ENCODE measurements around the gene SMCO3.
A peak's percentile ranks its signal among the peaks of the same experiment; 100 is the strongest.

Gene SMCO3

GRCh38 chr12:14814014-14814413, at the start of gene SMCO3:
Gene SMCO3, minus strand, starts transcription at chr12:14814182. Its CDS starts 7,502 bp downstream, at chr12:14806680.
- H3K4me3 Mint-ChIP-seq: no peak within 1 kb of the TSS
- peaks cover 19% of the 10 kb centered on the region for H3K4me1 Mint-ChIP-seq
- no peak for DNase-seq
- H3K27ac Mint-ChIP-seq: no peak within 1 kb of the TSS
- H3K9me3 Mint-ChIP-seq: no peaks in the 10 kb centered on the region
- CTCF ChIA-PET: interaction anchor here (1.2 kb wide), 1 partner anchor 45 kb away, joined by 3 read pairs; no protein-coding TSS in a partner anchor
- H3K36me3 Mint-ChIP-seq: no peaks in the 10 kb centered on the region
- peaks cover 3% of the 10 kb centered on the region for H3K27me3 Mint-ChIP-seq

GRCh38 chr12:14860490-14860889, 46.5 kb upstream of the SMCO3 start:
- H3K27me3 Mint-ChIP-seq: no peaks in the 10 kb centered on the region
- no peaks in the 10 kb centered on the region for H3K4me1 Mint-ChIP-seq
- no peak overlapping the region for H3K27ac Mint-ChIP-seq
- CTCF ChIA-PET: no interaction called here
- H3K9me3 Mint-ChIP-seq: peaks cover 19% of the 10 kb centered on the region
- peaks cover 3% of the 10 kb centered on the region for H3K36me3 Mint-ChIP-seq
- no peak for DNase-seq
- no peak overlapping the region for H3K4me3 Mint-ChIP-seq

GRCh38 chr12:14858513-14858912, 44.5 kb upstream of the SMCO3 start:
- peaks cover 19% of the 10 kb centered on the region for H3K9me3 Mint-ChIP-seq
- DNase-seq: no peak
- peaks cover 3% of the 10 kb centered on the region for H3K36me3 Mint-ChIP-seq
- H3K27ac Mint-ChIP-seq: no peak overlapping the region
- no peaks in the 10 kb centered on the region for H3K27me3 Mint-ChIP-seq
- H3K4me1 Mint-ChIP-seq: no peaks in the 10 kb centered on the region
- CTCF ChIA-PET: no interaction called here
- H3K4me3 Mint-ChIP-seq: no peak overlapping the region

GRCh38 chr12:14854586-14855183, 40.7 kb upstream of the SMCO3 start:
- CTCF ChIA-PET: no interaction called here
- H3K27me3 Mint-ChIP-seq: no peaks in the 10 kb centered on the region
- no peaks in the 10 kb centered on the region for H3K36me3 Mint-ChIP-seq
- H3K4me3 Mint-ChIP-seq: no peak overlapping the region
- H3K27ac Mint-ChIP-seq: no peak overlapping the region
- DNase-seq: no peak
- H3K4me1 Mint-ChIP-seq: no peaks in the 10 kb centered on the region
- peaks cover 6% of the 10 kb centered on the region for H3K9me3 Mint-ChIP-seq

- Mint-ChIP-seq H3K9me3 (no peaks in the 10 kb centered on the region), H3K4me1 (no peaks in the 10 kb centered on the region), H3K27me3 (no peaks in the 10 kb centered on the region), H3K4me3 (no peak overlapping the region), H3K27ac (no peak overlapping the region), H3K36me3 (no peaks in the 10 kb centered on the region)
- DNase-seq: no peak
- CTCF ChIA-PET: interaction anchor here (1.4 kb wide), 1 partner anchor 16 kb away, joined by 3 read pairs; no protein-coding TSS in a partner anchor
These were observed 40.0 kb upstream of the SMCO3 start for GRCh38 chr12:14853961-14854360.

- Mint-ChIP-seq H3K27me3 (no peaks in the 10 kb centered on the region), H3K9me3 (no peaks in the 10 kb centered on the region), H3K4me1 (no peaks in the 10 kb centered on the region), H3K4me3 (no peak overlapping the region), H3K36me3 (no peaks in the 10 kb centered on the region), H3K27ac (no peak overlapping the region)
- no peak for DNase-seq
- CTCF ChIA-PET: interaction anchor here (1.0 to 11.1 kb wide), 4 partner anchors 15 to 158 kb away, joined by 3 to 106 read pairs (median 4); no protein-coding TSS in a partner anchor
These were observed 38.9 kb upstream of the SMCO3 start for GRCh38 chr12:14852880-14853279.

- no peaks in the 10 kb centered on the region for H3K36me3 Mint-ChIP-seq
- no peaks in the 10 kb centered on the region for H3K9me3 Mint-ChIP-seq
- CTCF ChIA-PET: interaction anchor here (11.1 kb wide), 1 partner anchor 143 kb away, joined by 106 read pairs; no protein-coding TSS in a partner anchor
- H3K4me1 Mint-ChIP-seq: no peaks in the 10 kb centered on the region
- no peak for DNase-seq
- H3K4me3 Mint-ChIP-seq: no peak overlapping the region
- H3K27ac Mint-ChIP-seq: no peak overlapping the region
- H3K27me3 Mint-ChIP-seq: no peaks in the 10 kb centered on the region
These were observed 37.1 kb upstream of the SMCO3 start for GRCh38 chr12:14850929-14851663.

GRCh38 chr12:14849661-14850060, 35.7 kb upstream of the SMCO3 start:
- CTCF ChIA-PET: interaction anchor here (11.1 kb wide), 1 partner anchor 144 kb away, joined by 106 read pairs; no protein-coding TSS in a partner anchor
- H3K4me3 Mint-ChIP-seq: no peak overlapping the region
- no peaks in the 10 kb centered on the region for H3K9me3 Mint-ChIP-seq
- H3K27me3 Mint-ChIP-seq: no peaks in the 10 kb centered on the region
- H3K27ac Mint-ChIP-seq: no peak overlapping the region
- H3K4me1 Mint-ChIP-seq: peaks cover 2% of the 10 kb centered on the region
- no peak for DNase-seq
- H3K36me3 Mint-ChIP-seq: no peaks in the 10 kb centered on the region

GRCh38 chr12:14846876-14847580, 33.0 kb upstream of the SMCO3 start:
- H3K4me1 Mint-ChIP-seq: peaks cover 2% of the 10 kb centered on the region
- H3K4me3 Mint-ChIP-seq: no peak overlapping the region
- CTCF ChIA-PET: interaction anchor here (0.9 to 11.1 kb wide), 7 partner anchors 8 to 375 kb away, joined by 3 to 106 read pairs (median 9); partner anchors contain the start of gene RERG
- H3K27me3 Mint-ChIP-seq: peaks cover 8% of the 10 kb centered on the region
- no peak overlapping the region for H3K27ac Mint-ChIP-seq
- H3K36me3 Mint-ChIP-seq: no peaks in the 10 kb centered on the region
- DNase-seq: no peak
- no peaks in the 10 kb centered on the region for H3K9me3 Mint-ChIP-seq

GRCh38 chr12:14846042-14846587, 32.1 kb upstream of the SMCO3 start:
- Mint-ChIP-seq H3K9me3 (no peaks in the 10 kb centered on the region), H3K27me3 (peaks cover 8% of the 10 kb centered on the region), H3K27ac (no peak overlapping the region), H3K4me1 (peaks cover 2% of the 10 kb centered on the region), H3K36me3 (no peaks in the 10 kb centered on the region), H3K4me3 (no peak overlapping the region)
- CTCF ChIA-PET: interaction anchor here (0.6 to 11.1 kb wide), 11 partner anchors 9 to 376 kb away, joined by 3 to 106 read pairs (median 4); partner anchors contain the start of genes ARHGDIB and RERG
- no peak for DNase-seq

GRCh38 chr12:14845350-14845750, 31.4 kb upstream of the SMCO3 start:
- H3K27me3 Mint-ChIP-seq: peaks cover 8% of the 10 kb centered on the region
- peak; percentile 52 for DNase-seq
- no peak overlapping the region for H3K27ac Mint-ChIP-seq
- no peaks in the 10 kb centered on the region for H3K36me3 Mint-ChIP-seq
- H3K4me1 Mint-ChIP-seq: peaks cover 2% of the 10 kb centered on the region
- CTCF ChIA-PET: interaction anchor here (0.6 to 11.1 kb wide), 11 partner anchors 39 to 376 kb away, joined by 3 to 106 read pairs (median 4); partner anchors contain the start of genes ARHGDIB and RERG
- no peak overlapping the region for H3K4me3 Mint-ChIP-seq
- H3K9me3 Mint-ChIP-seq: no peaks in the 10 kb centered on the region

GRCh38 chr12:14844401-14844800, 30.4 kb upstream of the SMCO3 start:
- CTCF ChIA-PET: interaction anchor here (0.8 to 11.1 kb wide), 4 partner anchors 13 to 149 kb away, joined by 3 to 106 read pairs (median 4); no protein-coding TSS in a partner anchor
- Mint-ChIP-seq H3K27ac (no peak overlapping the region), H3K4me3 (no peak overlapping the region), H3K9me3 (no peaks in the 10 kb centered on the region), H3K36me3 (no peaks in the 10 kb centered on the region), H3K27me3 (peaks cover 8% of the 10 kb centered on the region), H3K4me1 (peaks cover 2% of the 10 kb centered on the region)
- DNase-seq: no peak

GRCh38 chr12:14843425-14843887, 29.5 kb upstream of the SMCO3 start, which contains the start of gene ART4:
Gene ART4, minus strand, starts transcription at chr12:14843526. Its CDS starts 413 bp downstream, at chr12:14843113.
- CTCF ChIA-PET: interaction anchor here (0.5 to 11.1 kb wide), 5 partner anchors 12 to 150 kb away, joined by 3 to 106 read pairs (median 4); no protein-coding TSS in a partner anchor
- Mint-ChIP-seq H3K9me3 (no peaks in the 10 kb centered on the region), H3K27ac (no peak within 1 kb of the TSS), H3K36me3 (no peaks in the 10 kb centered on the region), H3K4me3 (no peak within 1 kb of the TSS), H3K4me1 (peaks cover 2% of the 10 kb centered on the region), H3K27me3 (peaks cover 12% of the 10 kb centered on the region)
- DNase-seq: no peak

Data from activated naive CD4-positive, alpha-beta T cell treated with anti-CD3 and anti-CD28 coated beads, Interleukin-2, amount 10 ng/mL, durations not matched to agents 7 days and 5 days (primary cell).